ENCODE measurements around the gene CDK11B.
"Not testable (repeated sequence)": the region's sequence is repeated elsewhere in the genome, so short reads cannot be mapped to it uniquely, and the experiment has no call there.

The CDK11B gene

DNA sequence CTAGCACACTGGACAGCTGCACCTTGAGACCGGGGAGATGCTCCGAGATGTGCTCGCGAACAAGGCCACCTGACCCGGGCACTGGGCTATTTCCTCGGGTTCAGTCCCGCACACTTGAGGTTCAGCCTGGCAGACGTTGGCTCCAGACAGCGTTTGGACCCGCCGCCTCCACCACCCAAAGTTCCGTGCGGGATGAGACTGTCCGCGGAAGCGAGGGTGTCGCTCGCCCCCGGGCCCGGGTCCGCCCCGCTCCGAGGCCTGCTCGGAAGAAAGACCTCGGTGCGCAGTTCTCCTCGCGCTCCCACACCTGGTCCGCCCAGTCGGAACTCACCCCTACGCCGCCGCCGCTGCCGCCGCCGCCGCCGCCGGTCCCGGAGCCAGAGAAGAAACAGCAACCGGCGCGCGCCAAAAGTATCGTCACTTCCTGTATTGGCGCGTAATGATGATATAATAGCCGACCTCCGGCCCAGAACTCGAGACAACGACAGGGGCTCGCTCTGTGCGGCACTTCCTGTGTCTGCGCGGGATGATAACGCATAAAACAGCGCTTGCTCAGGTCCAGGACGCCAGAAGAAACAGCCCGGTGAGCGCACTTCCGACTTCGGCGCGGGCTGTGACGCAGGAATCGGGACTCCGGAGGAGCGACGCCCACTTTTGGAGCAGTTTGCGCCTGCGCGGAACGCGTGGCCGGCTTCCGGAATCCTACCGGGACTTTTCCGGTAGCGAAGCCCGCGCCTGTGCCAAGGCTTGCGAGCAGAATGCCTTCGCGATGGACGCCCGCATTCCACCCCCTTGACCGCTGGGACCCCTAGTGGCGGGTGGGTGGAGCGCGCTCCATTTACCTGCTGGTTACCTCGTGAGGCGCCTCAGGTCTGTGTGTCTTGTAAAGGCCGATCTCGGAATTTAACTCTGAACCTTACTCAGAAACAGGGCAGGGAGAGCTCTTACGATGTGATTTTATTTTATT, at the start of gene CDK11B:
Gene CDK11B (minus strand): TSS at position 422 of the 967 bp plus-strand sequence. CDS start 1,519 bp downstream, outside the sequence.
- peak; percentile 99 for DNase-seq

GRCh38 chr1:1707897-1708296, 49.1 kb upstream of the CDK11B start:
- not testable (repeated sequence) for DNase-seq

DNA sequence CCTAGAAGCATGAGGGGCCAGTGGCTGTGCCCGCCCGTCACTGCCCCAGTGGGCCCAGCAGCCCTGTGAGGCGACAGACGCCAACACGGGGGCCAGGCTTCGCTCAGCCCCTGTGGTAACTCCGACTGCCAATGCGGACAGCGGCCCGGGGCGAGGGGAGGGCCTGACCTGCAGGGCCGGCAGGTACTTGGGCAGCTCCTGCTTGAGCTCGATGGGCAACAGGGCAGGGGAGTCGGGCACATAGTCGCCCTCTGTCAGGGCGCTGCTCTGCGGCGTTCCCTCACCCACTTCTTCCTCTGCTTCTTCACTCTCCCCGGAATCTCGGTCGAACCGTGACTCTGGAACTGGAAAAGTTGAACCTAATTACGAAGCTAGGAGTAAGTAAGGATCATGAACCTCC, 48.4 kb upstream of the CDK11B start:
- not testable (repeated sequence) for DNase-seq

DNA sequence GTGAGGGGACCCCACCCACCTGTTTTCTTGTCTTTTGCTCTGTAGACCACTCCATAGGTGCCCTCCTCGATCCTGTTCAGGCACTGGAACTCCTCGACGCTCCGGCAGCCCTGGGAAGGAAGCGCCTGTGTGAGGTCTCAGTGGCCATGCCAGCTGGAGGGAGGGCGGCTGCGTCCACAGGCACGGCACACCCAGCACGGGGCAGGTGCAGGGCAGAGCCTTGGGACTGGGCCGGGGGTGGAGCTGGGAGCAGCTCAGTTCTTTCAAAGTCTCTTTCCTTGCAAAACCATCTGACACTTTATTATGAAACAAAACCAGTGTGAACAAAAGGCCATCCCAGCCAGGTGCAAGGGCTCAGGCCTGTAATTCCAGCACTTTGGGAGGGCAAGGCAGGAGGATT, 46.8 kb upstream of the CDK11B start:
- not testable (repeated sequence) for DNase-seq

DNA sequence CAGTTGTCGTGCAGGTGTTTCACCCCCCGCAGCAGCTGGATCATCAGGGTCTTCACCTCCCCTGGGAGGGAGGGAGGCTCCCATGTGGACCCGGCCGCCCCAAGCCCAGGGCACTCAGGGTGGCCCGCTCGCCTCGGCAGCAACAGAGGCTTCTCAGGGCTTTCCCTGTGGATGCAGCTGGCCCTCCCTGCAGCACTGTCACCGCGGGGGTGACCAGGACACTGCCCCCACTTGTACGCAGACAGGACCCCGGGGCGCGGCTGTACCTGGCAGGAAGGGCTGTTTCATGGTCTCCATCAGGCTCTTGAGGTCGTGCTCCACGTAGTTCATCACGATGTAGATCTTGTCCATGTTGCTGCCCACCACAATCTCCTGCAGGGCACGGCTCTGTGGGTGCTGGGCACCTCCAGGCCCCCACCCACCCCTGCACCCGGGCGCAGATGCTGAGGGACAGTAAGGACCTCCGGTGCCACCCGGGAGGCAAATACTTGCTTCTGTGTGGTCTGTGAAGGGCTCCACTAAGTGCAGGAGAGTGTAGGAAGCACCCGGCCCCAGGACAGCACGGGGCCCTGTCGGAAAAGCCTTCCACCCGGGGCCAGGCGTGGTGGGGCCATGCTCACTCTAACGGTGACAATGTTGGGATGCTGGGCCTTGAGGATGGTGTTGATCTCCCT, 45.6 kb upstream of the CDK11B start:
- DNase-seq: not testable (repeated sequence)

DNA sequence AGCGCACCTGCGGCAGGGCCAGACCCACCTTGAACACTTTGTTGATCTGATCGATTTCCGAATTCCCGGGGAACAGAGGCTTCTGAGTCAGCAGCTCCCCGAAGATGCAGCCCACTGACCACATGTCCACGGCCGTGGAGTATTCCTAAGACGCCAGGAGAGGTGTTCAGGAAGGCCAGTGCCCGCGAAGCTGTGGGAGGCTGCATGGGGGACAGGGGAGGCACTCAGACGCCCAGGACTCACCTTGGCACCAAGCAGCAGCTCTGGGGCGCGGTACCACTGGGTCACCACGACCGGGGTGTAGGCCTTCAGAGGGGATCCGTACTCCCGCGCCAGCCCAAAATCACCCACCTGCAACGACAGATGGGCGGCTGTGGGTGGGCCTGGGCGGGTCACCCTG, 45.0 kb upstream of the CDK11B start:
- no peak for DNase-seq

GRCh38 chr1:1702506-1702905, 43.7 kb upstream of the CDK11B start:
- DNase-seq: not testable (repeated sequence)

DNA sequence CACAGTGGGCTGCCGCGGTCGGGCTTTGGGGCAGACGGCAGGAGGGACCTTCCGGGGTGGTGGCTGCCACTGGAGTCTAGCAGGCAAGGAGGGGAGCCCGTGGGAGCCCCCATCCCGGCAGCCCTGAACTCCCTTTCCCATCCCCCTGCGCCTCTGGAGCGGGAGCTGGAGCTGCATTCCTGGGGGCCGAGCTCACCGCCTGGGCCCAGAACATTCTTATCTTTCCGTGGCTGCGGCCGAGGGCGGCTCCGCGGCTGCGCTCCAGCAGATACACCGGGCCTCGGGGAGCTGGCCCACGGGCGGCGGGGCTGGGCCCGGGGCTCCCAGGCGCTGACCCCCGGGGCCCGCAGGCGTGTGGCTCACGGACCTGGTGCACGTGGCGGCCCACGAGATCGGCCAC, 41.8 kb upstream of the CDK11B start:
- not testable (repeated sequence) for DNase-seq

DNA sequence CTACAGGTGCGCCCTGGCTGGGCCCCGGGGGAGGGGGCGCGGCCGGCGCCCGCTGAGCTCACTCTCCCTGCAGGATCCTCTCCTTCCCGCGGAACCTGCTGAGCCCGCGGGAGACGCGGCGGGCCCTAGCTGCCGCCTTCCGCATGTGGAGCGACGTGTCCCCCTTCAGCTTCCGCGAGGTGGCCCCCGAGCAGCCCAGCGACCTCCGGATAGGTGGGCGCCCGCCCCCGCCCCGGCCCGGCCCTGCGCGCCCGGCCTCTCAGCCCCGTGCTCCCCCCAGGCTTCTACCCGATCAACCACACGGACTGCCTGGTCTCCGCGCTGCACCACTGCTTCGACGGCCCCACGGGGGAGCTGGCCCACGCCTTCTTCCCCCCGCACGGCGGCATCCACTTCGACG, 41.3 kb upstream of the CDK11B start:
- not testable (repeated sequence) for DNase-seq

DNA sequence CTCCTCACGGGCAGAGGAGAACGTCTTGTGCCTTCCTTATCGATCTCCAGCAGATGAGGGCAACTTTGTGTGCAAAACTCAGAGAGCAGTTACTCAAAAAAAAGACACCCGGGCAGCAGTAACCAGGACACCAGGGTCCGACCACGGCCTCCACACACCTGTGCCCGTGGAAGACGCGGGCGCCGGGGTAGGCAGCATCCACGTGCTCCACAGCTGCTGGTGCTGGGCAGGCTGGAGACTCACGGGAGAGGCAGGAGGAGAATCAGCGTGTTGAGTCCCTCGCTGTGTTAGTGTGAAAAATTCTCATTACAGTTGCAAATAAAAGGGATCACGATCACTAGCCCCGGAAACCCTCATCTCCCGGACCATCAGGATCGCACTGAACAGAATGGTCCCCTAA, 40.3 kb upstream of the CDK11B start:
- DNase-seq: not testable (repeated sequence)

DNA sequence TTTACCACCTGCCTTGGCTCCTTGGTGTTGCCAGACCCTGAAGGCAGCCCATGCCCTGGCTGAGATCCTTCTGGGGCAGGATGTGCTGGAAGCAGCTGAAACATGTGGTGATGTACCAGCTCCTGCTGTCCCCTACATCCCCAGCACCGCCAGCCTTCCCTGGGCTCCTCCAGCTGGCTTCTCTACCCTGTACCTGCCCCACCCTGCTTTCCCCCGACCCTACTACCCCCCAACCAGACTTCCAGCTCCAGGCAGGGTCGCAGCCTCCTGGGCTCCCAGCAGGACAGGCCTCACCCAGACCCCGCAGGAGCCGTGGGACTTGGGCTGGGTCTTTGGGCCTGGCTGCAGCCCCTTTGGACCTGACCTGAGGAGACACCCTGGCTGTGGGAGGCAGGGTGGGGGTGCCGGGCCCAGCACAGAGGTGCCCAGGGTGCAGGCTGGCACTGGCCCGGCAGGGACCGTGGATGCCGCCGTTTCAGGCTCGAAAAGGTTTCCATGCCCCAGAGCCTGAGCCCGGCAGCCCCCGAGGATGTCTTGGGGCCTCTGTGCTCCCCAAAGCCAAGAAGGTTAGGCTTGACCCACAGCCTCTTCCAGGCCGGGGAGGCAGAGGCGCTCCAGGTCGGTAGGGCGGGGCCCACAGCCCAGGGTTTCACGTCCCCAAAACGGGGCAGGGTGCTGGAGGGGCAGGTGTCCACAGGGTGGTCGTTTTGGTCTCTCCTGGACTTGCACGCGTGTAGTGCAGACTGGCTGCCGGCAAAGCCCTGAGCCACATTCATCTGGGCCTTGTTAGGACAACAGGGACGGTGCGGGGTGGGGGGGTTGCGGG, 38.8 kb upstream of the CDK11B start:
- DNase-seq: not testable (repeated sequence)

- not testable (repeated sequence) for DNase-seq
Observed at GRCh38 chr1:1696431-1697357, 37.9 kb upstream of the CDK11B start.

- DNase-seq: peak; percentile 98
Observed at GRCh38 chr1:1692714-1693647, 34.2 kb upstream of the CDK11B start, which contains the start of gene SLC35E2B. TSS of gene SLC35E2B (minus strand) at chr1:1692795. CDS start at chr1:1676699, 16,096 bp downstream.

DNA sequence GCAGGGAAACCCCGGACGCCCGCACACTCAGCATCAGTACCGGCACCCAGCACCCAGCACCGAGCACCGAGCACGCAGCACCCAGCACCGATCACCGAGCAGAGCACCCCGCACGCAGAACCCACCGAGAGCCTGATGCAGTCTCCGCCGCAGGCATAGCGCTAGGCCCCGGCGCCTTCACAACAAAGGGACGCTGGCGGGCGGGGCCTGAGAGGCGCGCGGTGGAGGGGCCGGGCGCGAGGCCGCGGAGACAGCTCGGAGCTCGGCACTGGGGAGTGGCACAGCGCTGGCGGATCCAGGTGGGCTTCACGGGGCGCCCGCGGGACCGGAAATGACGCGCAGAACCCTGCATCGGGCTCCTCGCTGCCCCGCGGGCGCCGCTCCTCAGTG, 33.5 kb upstream of the CDK11B start:
- DNase-seq: peak; percentile 97

- DNase-seq: not testable (repeated sequence)
Observed at GRCh38 chr1:1691443-1691842, 32.6 kb upstream of the CDK11B start.

DNA sequence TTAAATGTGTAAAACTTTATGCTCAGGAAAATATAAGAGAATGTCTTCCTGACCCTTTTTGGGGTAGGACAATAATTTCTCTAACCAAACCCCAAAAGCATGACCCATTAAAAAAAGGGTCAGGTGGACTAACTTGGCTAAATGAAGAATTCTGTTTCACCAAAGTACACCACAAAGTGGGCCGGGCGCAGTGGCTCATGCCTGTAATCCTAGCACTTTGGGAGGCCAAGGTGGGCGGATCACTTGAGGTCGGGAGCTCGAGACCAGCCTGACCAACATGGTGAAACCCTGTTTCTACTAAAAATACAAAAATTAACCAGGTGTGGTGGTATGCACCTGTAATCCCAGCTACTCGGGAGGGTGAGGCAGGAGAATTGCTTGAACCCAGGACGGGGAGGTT, 30.7 kb upstream of the CDK11B start:
- not testable (repeated sequence) for DNase-seq

- DNase-seq: no peak
Observed at GRCh38 chr1:1687846-1688245, 29.0 kb upstream of the CDK11B start.

DNA sequence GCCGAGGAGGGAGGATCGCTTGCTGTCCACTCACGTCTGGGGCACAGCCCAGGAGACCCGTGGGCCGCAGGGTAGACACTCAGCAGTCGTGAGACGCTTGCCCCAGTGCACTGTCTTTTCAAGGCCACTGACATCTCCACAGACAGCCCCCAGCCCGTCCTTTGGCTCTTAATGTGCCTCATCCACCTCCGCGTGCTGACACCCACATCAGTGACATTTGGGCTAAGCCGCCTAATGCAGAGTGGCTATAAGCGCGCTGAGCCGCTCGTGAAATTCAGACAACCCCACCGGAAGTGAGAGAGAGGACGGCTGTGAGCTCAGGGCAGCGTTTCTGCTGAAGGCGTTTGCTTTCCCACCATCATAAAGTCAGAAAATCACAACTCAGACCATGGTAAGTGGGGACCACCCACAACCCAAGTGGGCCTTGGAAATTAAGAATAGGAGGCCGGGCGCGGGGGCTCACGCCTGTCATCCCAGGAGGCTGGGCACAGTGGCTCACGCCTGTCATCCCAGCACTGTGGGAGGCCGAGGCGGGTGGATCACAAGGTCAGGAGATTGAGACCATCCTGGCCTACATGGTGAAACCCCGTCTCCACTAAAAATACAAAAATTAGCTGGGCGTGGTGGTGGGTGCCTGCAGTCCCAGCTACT, 25.4 kb upstream of the CDK11B start:
- no peak for DNase-seq

GRCh38 chr1:1683104-1683905, 24.5 kb upstream of the CDK11B start:
- no peak for DNase-seq

Data from NCI-H510A treated with DMSO at 0.1 percent for 48 hours (cell line).